GM23248 (cell line): Measurements from ENCODE around the gene CAMTA2.

ENCODE experiments used
- EZH2 ChIP-seq: fragments of 200-600 bp; sonication (generic); IDR thresholded peaks from 2 replicates; pipeline ENCODE4 v1.6.1; 2018; ENCODE audit warnings: antibody characterized with exemption, mild to moderate bottlenecking; ENCODE audit not compliant: insufficient read depth, poor library complexity, severe bottlenecking
- EZH2phosphoT487 ChIP-seq: fragments of 200-600 bp; sonication (generic); IDR thresholded peaks from 2 replicates; pipeline ENCODE4 v1.6.1; 2018; ENCODE audit warnings: antibody characterized with exemption, moderate library complexity, mild to moderate bottlenecking, low read depth; ENCODE audit not compliant: insufficient read depth

- TF ChIP-seq EZH2: no peak
- TF ChIP-seq EZH2phosphoT487: no peak
Measured at GRCh38 chr17:4960279-4960922, 27.1 kb downstream of the CAMTA2 start.
